ENCODE measurements around the gene ACER3.

The ACER3 gene

GRCh38 chr11:77064648-77065217, 204.0 kb downstream of the ACER3 start:
- TF ChIP-seq CTCF (IDR thresholded peaks at IDR 0.05), result no peak
- Histone ChIP-seq H3K27ac (no peak overlapping the region), H3K4me3 (no peak overlapping the region)
- DNase-seq (ENCODE audit: low spot score), result peak; percentile 68

GRCh38 chr11:77065878-77066228, 205.1 kb downstream of the ACER3 start:
- H3K27ac ChIP-seq, result peak overlapping the region; percentile 90 to 94
- H3K4me3 ChIP-seq, result peak overlapping the region; percentile 81
- no peak for TF ChIP-seq CTCF (IDR thresholded peaks at IDR 0.05)
- peak; percentile 75 for DNase-seq (ENCODE audit: low spot score)

- no peak for TF ChIP-seq CTCF (IDR thresholded peaks at IDR 0.05)
- peak; percentile 92 for DNase-seq (ENCODE audit: low spot score)
- Histone ChIP-seq H3K4me3 (peak within 1 kb of the TSS; percentile 81), H3K27ac (peak within 1 kb of the TSS; percentile 90 to 94)
Observed at GRCh38 chr11:77066229-77067042, 205.7 kb downstream of the ACER3 start, which contains the start of gene CAPN5. Gene CAPN5, plus strand, starts transcription at chr11:77066971. Its CDS starts 17,916 bp downstream, at chr11:77084887.

GRCh38 chr11:77067861-77068443, 207.2 kb downstream of the ACER3 start:
- Histone ChIP-seq H3K4me3 (peak overlapping the region; percentile 81), H3K27ac (peak overlapping the region in 1 of 2 donors; percentile 94)
- no peak for TF ChIP-seq CTCF (IDR thresholded peaks at IDR 0.05)
- peak; percentile 68 for DNase-seq (ENCODE audit: low spot score)

GRCh38 chr11:77068457-77069335, 208.0 kb downstream of the ACER3 start:
- Histone ChIP-seq H3K4me3 (peak overlapping the region; percentile 81), H3K27ac (peak overlapping the region in 1 of 2 donors; percentile 94)
- no peak for DNase-seq (ENCODE audit: low spot score)
- no peak for TF ChIP-seq CTCF (IDR thresholded peaks at IDR 0.05)

- H3K27ac ChIP-seq, result peak overlapping the region in 1 of 2 donors; percentile 94
- peak; percentile 66 for DNase-seq (ENCODE audit: low spot score)
- no peak for TF ChIP-seq CTCF (IDR thresholded peaks at IDR 0.05)
- H3K4me3 ChIP-seq, result peak overlapping the region; percentile 16
Observed at GRCh38 chr11:77069336-77069968, 208.7 kb downstream of the ACER3 start.

Measured in coronary artery (tissue), 2 donors.